GM18870 (cell line): ENCODE measurements around the gene DPEP1.

ENCODE experiments used
- ATAC-seq: cut with Tn5 transposase; IDR thresholded peaks from one replicate; pipeline ENCODE4 v1.9.1; 2021; ENCODE audit warnings: moderate library complexity; ENCODE audit not compliant: unreplicated experiment

Gene DPEP1

GRCh38 chr16:89598199-89598598 is 15.2 kb upstream of the DPEP1 start:
- no peak for ATAC-seq

DNA sequence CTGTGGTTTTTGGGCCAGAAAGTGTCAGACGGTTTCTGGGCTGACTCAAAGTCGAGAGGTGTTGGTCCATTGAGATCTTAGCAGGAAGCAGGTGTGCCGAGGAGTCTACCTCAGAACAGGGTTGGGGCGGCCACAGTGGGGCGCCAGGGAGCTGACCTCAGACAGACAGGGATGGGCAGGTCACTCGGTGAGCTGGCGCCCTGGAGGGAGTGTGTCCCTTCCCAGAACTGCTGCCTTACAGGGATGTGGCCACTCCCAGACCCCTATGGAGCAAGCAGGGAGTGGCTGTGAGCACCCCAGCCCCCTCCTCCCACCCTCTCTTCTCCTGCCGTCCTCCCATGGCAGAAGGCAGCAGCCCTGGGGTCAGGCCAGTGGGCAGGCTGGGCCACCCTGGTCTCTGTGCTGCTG is 14.0 kb upstream of the DPEP1 start:
- no peak for ATAC-seq

DNA sequence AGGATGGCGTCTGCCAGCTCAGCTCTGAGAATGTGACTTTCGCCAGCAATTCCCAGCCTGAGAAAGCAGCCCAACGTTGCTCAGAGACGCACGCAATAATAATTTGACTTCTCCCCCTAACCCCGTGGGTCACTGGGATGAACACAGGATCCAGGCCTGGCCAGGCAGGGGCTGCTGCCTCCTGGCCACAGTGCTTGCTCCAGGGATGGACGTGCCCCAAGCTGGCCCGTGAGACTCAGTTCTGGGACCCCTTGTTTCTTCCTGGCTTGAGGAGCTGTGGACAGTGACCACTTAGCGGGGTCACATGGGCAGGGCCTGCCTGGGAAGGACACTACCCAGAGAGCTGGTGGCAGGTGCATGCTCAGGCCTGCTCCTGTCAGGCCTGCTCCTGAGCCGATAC is 13.5 kb upstream of the DPEP1 start:
- ATAC-seq = no peak

GRCh38 chr16:89600427-89600826 is 13.0 kb upstream of the DPEP1 start:
- ATAC-seq = no peak

DNA sequence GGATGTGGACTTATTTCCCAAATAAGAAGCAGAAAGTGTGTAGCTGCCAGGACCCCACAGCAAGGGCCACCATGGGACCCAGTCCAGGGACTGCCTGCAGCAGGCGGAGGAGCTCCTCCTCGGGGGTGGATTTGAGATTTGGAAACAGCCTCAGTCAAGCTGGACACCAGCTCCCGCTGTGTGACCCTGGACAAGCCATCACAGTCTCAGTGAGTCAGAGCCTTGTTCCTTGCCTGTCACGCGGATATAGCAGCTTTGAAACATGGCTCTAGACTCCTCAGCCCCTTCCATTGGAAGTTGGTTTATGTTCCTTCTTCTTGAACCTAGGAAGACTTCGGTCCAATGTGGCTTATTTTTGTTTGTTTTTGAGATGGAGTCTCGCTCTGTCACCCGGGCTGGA is 12.5 kb upstream of the DPEP1 start:
- no peak for ATAC-seq

GRCh38 chr16:89601906-89602272 is 11.6 kb upstream of the DPEP1 start:
- ATAC-seq = no peak

DNA sequence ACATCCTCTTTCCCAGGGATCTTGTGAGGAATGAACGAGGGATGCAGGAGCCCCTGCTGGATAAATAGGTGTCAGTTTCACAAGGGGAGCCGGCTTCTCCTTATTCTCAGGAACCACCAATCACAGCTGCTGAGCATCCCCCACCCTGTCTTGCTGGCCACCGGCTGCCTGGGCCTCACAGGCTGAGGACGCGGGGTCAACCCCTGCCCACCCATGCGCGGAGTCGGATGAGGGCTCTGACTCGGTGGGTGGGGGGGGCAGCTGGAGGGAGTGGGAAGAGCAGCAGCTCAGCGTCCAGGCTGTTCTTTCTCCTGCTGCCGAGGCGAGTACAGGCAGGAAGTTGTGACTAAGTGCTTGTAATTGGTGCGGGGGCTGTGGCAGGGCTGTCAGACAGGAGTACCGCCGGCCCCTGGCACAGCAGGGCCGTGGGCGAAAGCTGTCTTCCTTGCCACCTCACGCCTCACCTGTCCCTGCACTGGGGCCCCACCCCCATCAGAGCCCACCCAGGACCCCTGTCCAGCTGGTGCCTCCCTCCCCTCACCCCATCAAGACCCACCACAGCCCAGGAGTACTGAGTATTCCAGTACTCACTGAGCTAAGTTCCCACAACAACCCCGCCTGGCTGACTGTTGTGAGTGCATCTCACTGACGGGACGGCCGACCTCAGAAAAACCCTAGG is 11.0 kb upstream of the DPEP1 start:
- no peak for ATAC-seq

GRCh38 chr16:89602952-89603590 is 10.4 kb upstream of the DPEP1 start:
- no peak for ATAC-seq

- ATAC-seq = no peak
Measured at GRCh38 chr16:89604764-89605163, 8.7 kb upstream of the DPEP1 start.

DNA sequence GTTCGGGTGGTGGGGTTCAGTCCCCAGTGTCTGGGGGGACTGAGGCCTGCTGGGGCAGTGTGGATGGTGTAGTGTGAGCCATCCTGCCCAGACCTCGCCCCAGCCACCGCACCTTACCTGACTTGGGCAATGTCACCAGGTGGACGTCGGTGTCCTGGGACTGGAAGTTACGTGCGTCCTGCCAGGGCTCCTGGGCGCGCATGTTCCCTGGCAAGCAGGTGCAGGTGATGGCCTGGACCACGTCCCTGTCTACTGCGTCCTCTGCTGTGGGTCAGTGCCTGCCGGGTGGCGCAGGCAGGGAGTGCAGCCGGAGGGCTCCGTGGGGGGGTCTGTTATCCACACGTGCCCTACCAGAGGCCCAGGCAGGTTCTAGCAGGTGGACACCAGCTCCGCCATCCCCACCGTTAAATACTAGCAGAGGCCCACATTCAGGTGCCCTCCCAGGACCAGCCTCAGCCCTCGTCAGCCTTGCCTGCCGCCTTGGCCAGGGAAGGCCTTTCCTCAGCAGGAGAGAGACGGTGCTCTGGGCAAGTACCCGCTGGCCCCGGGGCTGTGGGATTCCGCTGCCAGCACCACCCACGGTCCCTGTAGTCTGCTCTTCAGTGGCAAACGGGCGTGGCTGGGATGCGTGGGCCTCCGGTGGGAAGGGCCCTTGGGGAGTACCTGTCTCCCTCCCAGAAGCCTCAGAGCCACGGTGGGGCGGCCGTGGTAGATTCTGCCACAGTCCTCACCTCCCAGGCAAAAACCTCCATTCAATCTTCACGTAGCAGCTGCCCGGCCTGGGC is 8.1 kb upstream of the DPEP1 start:
- no peak for ATAC-seq

DNA sequence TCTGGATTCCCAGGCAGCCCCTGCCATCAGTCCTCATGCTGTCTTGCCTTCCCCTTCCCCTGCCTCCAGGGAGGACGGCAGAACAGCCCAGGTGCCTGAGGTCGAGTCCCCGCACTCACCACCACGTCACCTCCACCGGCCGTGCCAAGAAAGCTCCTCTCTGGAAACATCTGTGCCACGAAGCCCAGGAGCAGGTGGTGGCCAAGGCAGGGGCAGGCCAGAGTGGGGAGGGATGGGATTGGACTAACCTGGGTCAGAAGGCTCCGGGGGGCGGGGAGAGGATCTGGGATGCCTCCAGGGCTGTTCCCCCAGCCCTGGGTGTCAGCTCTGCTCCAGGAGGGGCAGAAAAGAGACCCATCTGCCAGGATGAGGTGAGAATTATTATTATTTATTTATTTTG is 7.4 kb upstream of the DPEP1 start:
- ATAC-seq = no peak

DNA sequence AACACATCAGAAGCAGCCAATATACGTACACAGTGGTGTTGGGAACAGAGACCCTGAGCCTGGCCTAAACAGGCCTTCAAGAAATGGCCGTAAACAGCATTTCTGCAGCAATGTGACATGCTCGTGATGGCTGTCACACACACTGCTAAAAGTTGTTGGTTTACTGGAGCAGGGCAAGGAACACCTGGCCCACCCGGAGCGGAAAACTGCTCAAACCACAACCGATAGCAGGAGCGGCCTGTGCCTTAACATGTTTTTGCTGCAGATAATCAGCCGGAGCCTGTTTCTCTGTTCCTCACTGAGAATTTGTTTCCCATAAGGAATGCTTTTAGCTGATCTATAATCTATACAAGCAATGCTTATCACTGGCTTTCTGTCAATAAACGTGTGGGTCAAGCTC is 6.0 kb upstream of the DPEP1 start:
- no peak for ATAC-seq

DNA sequence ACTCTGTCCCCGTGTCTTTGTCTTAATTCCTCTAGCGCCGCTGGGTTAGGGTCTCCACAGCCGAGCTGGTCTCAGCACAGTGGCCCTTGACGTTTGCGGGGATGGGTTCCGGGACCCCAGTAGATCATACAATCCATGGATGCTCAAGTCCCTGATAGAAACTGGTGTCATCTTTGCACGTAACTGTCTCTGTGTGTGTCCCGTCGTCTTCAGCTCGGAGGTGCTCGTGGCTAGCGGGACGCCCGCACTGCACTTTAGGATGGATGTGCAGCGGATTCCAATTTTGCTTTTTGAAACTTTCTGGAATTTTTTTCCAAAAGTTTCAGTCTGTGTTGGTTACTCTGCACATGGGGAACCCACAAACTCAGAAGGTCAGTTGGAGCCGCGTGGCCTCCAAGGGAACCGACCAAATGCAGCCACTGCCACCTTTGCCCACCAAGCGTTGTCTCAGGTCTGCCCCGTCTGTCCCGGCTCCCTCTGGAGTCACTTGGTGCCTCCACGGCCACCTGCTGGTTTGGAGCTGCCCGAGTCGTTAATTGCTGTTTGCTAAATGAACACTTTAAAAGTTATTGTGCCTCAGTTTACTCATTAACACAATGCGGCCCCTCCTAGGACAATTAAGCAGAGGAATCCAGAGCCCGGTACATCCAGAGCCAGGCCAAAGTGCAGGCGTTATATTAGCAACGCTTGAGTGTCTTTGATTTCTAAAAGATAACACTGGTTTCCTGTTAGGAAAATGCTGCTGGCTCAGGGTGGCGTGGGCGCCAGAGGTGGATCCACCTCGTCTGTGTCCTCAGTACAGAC is 5.3 kb upstream of the DPEP1 start:
- ATAC-seq = no peak

DNA sequence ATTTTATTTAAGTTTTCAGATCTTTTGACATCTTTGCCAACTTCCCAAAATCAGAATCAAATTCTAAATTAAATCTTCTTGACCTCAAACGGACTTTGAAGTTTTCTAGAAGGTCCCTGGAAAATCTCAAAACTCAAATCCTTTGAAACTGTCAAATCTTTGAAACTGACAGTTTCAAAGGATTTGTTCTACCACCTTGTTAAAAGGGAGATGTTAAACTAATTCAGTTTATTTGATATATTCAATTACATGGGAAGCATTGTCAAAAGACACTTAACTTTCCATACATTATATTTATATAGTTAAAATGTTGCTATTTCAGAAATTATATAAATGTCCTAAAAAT is 3.4 kb upstream of the DPEP1 start:
- no peak for ATAC-seq

GRCh38 chr16:89612415-89613166 is 851 bp upstream of the DPEP1 start:
- ATAC-seq = no peak

DNA sequence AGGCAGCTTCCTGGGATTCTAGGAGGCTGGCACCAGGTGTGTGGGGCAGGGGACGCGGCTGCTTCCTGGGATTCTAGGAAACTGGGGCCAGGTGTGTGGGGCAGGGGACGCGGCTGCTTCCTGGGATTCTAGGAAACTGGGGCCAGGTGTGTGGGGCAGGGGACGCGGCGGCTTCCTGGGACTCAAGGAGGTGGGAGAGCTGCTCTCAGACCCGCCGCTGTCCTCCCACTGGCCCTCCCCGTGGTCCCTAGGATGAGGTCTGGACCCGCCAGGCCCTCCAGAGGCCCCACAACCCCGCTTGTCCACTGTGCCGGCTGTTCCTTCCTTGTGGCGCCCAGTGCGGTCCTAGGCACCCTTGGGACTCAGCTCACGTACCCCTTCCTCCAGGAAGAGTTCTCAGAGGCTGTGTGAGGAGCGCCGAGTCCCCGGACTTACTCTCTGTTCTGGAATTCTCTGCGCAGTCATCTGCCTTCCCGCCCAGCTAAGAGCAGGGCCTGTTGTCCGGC is 565 bp downstream of the DPEP1 start:
- no peak for ATAC-seq

DNA sequence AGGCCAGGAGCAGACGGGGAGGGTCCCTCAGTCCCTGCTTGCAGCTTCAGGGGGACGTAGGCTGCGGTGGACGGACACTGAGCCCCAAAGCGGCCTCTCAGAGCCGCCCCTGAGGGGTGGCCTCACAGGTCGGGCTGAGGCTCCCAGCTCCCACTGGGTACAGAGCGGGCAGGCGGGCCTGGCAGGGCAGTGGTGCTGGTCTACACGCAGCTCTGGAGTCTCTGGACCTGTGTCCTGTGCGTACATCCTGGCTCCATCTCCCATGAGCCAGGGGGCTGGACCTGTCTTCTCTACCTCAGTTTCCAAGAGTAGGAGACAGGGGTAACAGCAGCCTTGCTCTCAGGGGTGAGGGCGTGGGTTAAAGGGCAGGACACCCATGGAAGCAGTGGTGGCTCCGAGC is 1.7 kb downstream of the DPEP1 start:
- no peak for ATAC-seq

GRCh38 chr16:89615596-89616090 is 2.2 kb downstream of the DPEP1 start:
- ATAC-seq = no peak

DNA sequence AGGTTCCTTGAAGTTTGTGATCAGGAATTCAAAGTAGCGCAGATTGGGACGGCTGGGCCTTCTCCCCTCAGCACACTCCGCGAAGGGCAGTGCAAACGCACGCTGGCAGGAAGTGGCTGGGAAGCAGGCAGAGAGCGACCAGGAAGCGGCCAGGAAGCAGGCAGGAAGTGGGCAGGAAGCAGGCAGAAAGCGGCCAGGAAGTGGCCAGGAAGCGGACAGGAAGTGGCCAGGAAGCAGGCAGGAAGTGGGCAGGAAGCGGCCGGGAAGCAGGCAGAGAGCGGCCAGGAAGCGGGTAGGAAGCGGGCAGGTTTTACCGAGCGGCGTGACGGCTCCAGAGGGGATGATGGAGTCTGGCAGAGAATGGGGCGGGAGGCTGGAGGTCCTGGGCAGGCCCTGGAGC is 3.2 kb downstream of the DPEP1 start:
- ATAC-seq = no peak

DNA sequence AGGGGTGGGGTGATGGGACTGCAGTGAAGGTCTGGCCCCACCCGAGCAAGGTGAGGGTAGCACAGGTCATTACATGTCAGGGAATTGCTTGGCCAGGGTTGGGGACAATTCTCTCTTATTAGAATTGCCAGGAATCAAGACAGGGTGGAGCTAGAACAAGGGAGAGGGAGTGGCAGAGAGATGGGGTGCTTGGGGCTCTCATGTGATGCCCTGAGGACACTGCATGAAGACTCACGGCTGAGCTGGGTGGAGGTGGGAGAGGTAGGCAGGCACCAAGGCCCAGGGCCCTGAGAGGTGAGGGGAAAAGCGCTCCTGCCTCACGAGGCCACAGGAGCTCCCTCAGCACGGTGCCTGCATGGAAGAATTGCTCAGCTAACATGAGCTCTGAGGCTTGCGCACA is 3.6 kb downstream of the DPEP1 start:
- ATAC-seq = no peak
